Spleen (tissue), 11 donors: ENCODE results near the gene GLG1. TPM values are rescaled to one million over a fixed set of nuclear protein-coding genes. Genes with fewer than 3 reads are reported as not detected.

ENCODE experiments used
- DNase-seq: peaks from one replicate; pipeline ENCODE4 v3.0.0-alpha.2; 2020
- H3K27ac ChIP-seq, 8 donors: fragments of 200-600 bp; sonication (generic) in 7 of 8; 1 replicate in 4 of 8; 2 replicates in 4 of 8; pipeline versions ENCODE4 v1.5.0 to v1.8.0; 2016 to 2021; ENCODE audit warnings: inconsistent platforms in 4 of 8, mild to moderate bottlenecking in 4 of 8, moderate library complexity in 1 of 8
- H3K27me3 ChIP-seq, 7 donors: fragments of 200-600 bp; sonication (generic) in 6 of 7; replicated peaks in 1 of 7; 1 replicate in 4 of 7; 2 replicates in 3 of 7; pipeline versions ENCODE4 v1.5.0 to v1.8.0; 2016 to 2021; ENCODE audit warnings: inconsistent platforms in 3 of 7, mild to moderate bottlenecking in 1 of 7
- H3K36me3 ChIP-seq, 6 donors: fragments of 200-600 bp; sonication (generic) in 5 of 6; 1 replicate in 4 of 6; 2 replicates in 2 of 6; pipeline versions ENCODE4 v1.5.0 to v1.8.0; 2016 to 2021; ENCODE audit warnings: inconsistent platforms in 2 of 6
- H3K4me1 ChIP-seq, 6 donors: fragments of 200-600 bp; sonication (generic) in 5 of 6; 1 replicate in 3 of 6; 2 replicates in 3 of 6; pipeline versions ENCODE4 v1.5.0 to v1.8.0; 2016 to 2021; ENCODE audit warnings: inconsistent platforms in 3 of 6
- H3K4me3 ChIP-seq, 8 donors: fragments of 200-600 bp; sonication (generic) in 7 of 8; 1 replicate in 4 of 8; 2 replicates in 4 of 8; pipeline versions ENCODE4 v1.5.0 to v1.8.0; 2016 to 2021; ENCODE audit warnings: inconsistent platforms in 4 of 8, mild to moderate bottlenecking in 4 of 8, moderate library complexity in 2 of 8
- H3K9me3 ChIP-seq, 8 donors: fragments of 200-600 bp; sonication (generic) in 7 of 8; 1 replicate in 4 of 8; 2 replicates in 4 of 8; pipeline versions ENCODE4 v1.5.0 to v1.8.0; 2016 to 2021; ENCODE audit warnings: inconsistent platforms in 4 of 8
- CTCF ChIP-seq, 11 experiments: fragments of 200-600 bp in 7 of 11; fragments of 450-650 bp in 4 of 11; sonication (generic) in 4 of 11; IDR thresholded peaks in 8 of 11; conservative IDR thresholded peaks in 3 of 11; 1 replicate in 7 of 11; 2 replicates in 4 of 11; pipeline versions ENCODE4 v1.4.0 to v1.8.0; 2016 to 2021; ENCODE audit warnings: antibody characterized with exemption in 11 of 11, inconsistent platforms in 4 of 11, mild to moderate bottlenecking in 1 of 11
- POLR2A ChIP-seq, 3 donors: fragments of 450-650 bp; IDR thresholded peaks; one replicate each; pipeline ENCODE4 v1.5.1; 2017; ENCODE audit warnings: antibody characterized with exemption in 3 of 3, mild to moderate bottlenecking in 1 of 3
- POLR2AphosphoS5 ChIP-seq, 3 donors: sonication (generic); formaldehyde crosslinking; IDR thresholded peaks; one replicate each; pipeline ENCODE4 v1.5.1; 2017; ENCODE audit warnings: antibody characterized with exemption in 3 of 3
- WGBS, 5 donors: extraction: QIAGEN DNeasy Blood & Tissue Kit in 3 of 5; methylation state at CpG; one replicate each; pipeline versions ENCODE4 v1.1.5 to v1.1.7; 2013 to 2018; 5-methylcytosine and 5-hydroxymethylcytosine counted together
- intact Hi-C: fragments of 100-400 bp; cut with DNase I; formaldehyde crosslinking; loops from one replicate; pipeline ENCODE4 v1.15.0; 2023; ENCODE audit warnings: low total_unique reads
- polyA plus RNA-seq, 3 donors: library from polyadenylated mRNA; stranded (reverse); fragments of 200-250 nt; gene quantifications; one replicate each; pipeline ENCODE4 v1.2.1, GENCODE V29; 2013
- total RNA-seq, 7 donors: library from RNA; depleted of rRNA in 3 of 7; stranded (reverse); fragments of >200 nt in 3 of 7; fragmentation: NEBNext Ultra II Directional in 4 of 7; extraction: Animal tissue kit (Norgen Biotek cat#: 25700) in 4 of 7; gene quantifications; one replicate each; pipeline versions ENCODE4 v1.1.0 to v1.2.1, GENCODE V29; 2016 to 2021
- donor health status: healthy with polysubstance abuse.
- donor health status: DM: no; HTN: no; CAD: no; lungs with moderate emphysema.
- donor health status: DM: no; HTN: no; CAD: no.
- donor health status: Bipolar disorder and iron deficiency.
- donor health status: healthy.
- donor health status: DM: no; HTN: no; CAD: no.
- donor health status: DM: yes; HTN: yes; CAD: no.

The GLG1 gene
- total and polyA plus RNA-seq, 10 donors = 14.6 to 124 (median 101) TPM

GRCh38 chr16:74578433-74578832 lies 28.5 kb downstream of the GLG1 start:
- Histone ChIP-seq H3K27me3 (no peaks in the 10 kb centered on the region), H3K36me3 (no peaks in the 10 kb centered on the region), H3K4me3 (no peak overlapping the region), H3K9me3 (no peaks in the 10 kb centered on the region), H3K4me1 (peaks cover 3 to 86% (median 44%) of the 10 kb centered on the region in 6 donors), H3K27ac (no peak overlapping the region)
- 83 to 93% (median 89%) methylated on average over 3 of the region's 3 CpGs for WGBS, 5 donors
- TF ChIP-seq POLR2AphosphoS5 (IDR thresholded peaks at IDR 0.05) = no peak
- no peak for TF ChIP-seq POLR2A (IDR thresholded peaks at IDR 0.05)
- TF ChIP-seq CTCF (IDR thresholded peaks at IDR 0.05 in 8 of 11, conservative IDR thresholded peaks at IDR 0.05 in 3 of 11) = no peak
- intact Hi-C loops = no loop called here
- no peak for DNase-seq

- Histone ChIP-seq H3K9me3 (no peaks in the 10 kb centered on the region), H3K36me3 (no peaks in the 10 kb centered on the region), H3K4me1 (peaks cover 3 to 86% (median 42%) of the 10 kb centered on the region in 6 donors), H3K27me3 (no peaks in the 10 kb centered on the region), H3K27ac (no peak overlapping the region), H3K4me3 (no peak overlapping the region)
- intact Hi-C loops = no loop called here
- TF ChIP-seq POLR2A (IDR thresholded peaks at IDR 0.05) (no peak), CTCF (IDR thresholded peaks at IDR 0.05 in 8 of 11, conservative IDR thresholded peaks at IDR 0.05 in 3 of 11) (no peak), POLR2AphosphoS5 (IDR thresholded peaks at IDR 0.05) (no peak)
- 53 to 70% (median 64%) methylated on average over 2 of the region's 2 CpGs for WGBS, 5 donors
- DNase-seq = no peak
Observed at GRCh38 chr16:74577882-74578366, 29.0 kb downstream of the GLG1 start.

- peaks cover 3 to 86% (median 31%) of the 10 kb centered on the region in 6 donors for H3K4me1 ChIP-seq
- WGBS, 5 donors = 89 to 97% (median 95%) methylated on average over 12 of the region's 12 CpGs
- no peak for DNase-seq
- H3K4me3 ChIP-seq = no peak overlapping the region
- no peaks in the 10 kb centered on the region for H3K27me3 ChIP-seq
- no peak overlapping the region for H3K27ac ChIP-seq
- no peaks in the 10 kb centered on the region for H3K9me3 ChIP-seq
- intact Hi-C loops = no loop called here
- TF ChIP-seq POLR2A (IDR thresholded peaks at IDR 0.05) (no peak), POLR2AphosphoS5 (IDR thresholded peaks at IDR 0.05) (no peak), CTCF (IDR thresholded peaks at IDR 0.05 in 8 of 11, conservative IDR thresholded peaks at IDR 0.05 in 3 of 11) (no peak)
- H3K36me3 ChIP-seq = no peaks in the 10 kb centered on the region
Observed at GRCh38 chr16:74575807-74576643, 30.9 kb downstream of the GLG1 start.

- Histone ChIP-seq H3K27me3 (no peaks in the 10 kb centered on the region), H3K9me3 (no peaks in the 10 kb centered on the region), H3K4me3 (no peak overlapping the region), H3K27ac (no peak overlapping the region), H3K36me3 (no peaks in the 10 kb centered on the region), H3K4me1 (peaks cover 3 to 86% (median 29%) of the 10 kb centered on the region in 6 donors)
- WGBS, 5 donors = 95 to 98% (median 96%) methylated on average over 7 of the region's 7 CpGs
- no peak for TF ChIP-seq CTCF (IDR thresholded peaks at IDR 0.05 in 8 of 11, conservative IDR thresholded peaks at IDR 0.05 in 3 of 11)
- no peak for TF ChIP-seq POLR2A (IDR thresholded peaks at IDR 0.05)
- TF ChIP-seq POLR2AphosphoS5 (IDR thresholded peaks at IDR 0.05) = no peak
- intact Hi-C loops = no loop called here
- no peak for DNase-seq
Observed at GRCh38 chr16:74575175-74575806, 31.6 kb downstream of the GLG1 start.
